Kasumi-1 (cell line): ENCODE measurements around the gene HSP90AB1.
A peak's percentile ranks its signal among the peaks of the same experiment; 100 is the strongest.

Experiments used
- DNase-seq, 2 experiments: peaks; one replicate each; lab custom pipeline; 2025; lab: John Stamatoyannopoulos, UW

Gene HSP90AB1

DNA sequence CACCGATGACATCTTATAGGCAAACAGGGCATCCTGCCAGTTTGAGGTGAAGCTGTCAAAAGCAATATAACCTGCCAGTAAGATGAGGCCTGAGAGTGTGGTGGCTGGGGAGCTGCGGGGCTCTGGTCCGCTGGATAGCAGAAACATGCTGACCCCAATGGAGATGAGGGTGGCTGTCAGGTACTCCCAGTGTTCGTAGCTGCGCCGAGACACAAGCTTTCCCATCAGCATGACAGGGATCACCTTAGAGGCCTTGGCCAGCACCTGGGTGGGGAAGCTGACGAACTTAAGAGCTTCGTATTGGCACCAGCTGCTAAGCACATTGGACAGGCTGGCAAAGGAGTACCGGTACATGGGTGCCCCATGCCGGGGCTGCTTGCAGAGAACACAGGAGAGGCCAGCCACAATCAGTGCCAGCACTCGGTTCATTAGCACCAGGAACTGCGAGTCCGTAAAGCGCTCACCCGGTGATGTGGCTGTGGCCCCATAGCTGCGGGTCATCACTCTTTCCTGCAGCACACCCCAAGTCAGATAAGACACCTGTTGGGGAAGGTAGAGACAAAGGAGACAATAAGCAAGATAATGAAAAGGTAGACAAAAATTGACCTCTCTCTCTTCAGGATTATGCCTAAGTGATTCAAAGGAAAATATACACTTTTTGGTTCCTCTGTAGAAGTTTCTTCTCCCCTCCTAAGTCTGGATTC is 8.4 kb downstream of the HSP90AB1 start:
- DNase-seq = peak in 1 of 2 experiments; percentile 39

DNA sequence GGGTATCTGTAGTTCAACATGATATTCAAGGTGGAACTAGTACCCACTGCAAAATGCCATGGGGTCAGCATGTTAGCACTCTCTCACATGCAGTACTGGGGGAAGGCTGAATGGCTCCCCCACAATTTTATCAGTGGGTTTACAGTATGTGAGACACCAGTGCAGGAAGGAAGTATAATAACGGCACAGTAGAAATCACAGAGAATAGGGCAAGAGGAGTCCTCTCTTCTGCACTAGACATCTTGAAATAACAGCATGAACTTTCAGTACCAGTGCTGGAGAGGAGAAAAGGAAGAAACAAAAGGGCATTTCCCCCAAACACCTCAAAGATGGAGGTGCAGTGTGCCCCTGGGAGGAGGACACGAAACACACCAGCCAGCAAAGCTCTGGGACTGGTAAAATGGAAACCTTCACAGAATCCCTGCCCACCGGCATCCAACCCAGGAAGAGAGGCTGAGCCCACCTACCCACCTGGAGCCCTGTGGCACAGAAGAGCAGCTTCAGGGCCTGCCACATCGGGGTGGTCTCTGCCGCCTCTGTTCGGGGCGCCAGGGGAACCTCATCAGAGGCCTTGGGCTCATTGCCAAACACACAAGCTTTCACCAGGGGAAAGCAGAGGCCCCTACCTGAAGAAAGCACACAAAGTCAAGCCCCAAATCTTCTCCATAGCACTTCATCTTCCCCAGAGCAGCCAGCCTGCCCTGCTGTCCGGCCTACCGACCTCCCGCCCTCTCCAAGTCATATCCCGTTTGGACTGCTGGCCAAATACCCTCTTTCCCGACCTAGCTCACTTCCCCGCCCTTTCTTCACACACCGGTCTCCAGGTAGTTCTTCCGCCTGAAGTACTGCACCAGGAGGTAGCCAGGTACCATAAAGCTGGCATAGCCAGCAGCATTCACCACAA is 9.2 kb downstream of the HSP90AB1 start:
- peak; percentile 29 to 50 for DNase-seq

DNA sequence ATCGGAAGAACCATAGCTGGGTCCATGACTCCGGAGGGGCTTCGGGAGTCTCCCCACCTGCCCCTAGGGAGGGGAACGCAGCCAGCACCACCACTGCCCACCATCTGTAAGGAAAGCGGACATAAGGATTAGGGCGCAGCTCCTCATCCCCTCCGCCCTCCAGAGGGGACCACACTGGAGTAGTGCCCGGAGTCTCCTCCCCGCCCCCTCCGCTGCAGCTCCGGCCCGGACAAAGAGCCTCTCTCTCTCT is 9.8 kb downstream of the HSP90AB1 start:
- no peak for DNase-seq

- peak; percentile 60 to 68 for DNase-seq
These were observed 10.3 kb downstream of the HSP90AB1 start, which contains the start of gene SLC35B2 for GRCh38 chr6:44257025-44257752. Gene SLC35B2 (minus strand): TSS chr6:44257528. CDS start chr6:44257410, 118 bp downstream.

GRCh38 chr6:44257753-44258324 is 10.9 kb downstream of the HSP90AB1 start:
- peak; percentile 42 to 51 for DNase-seq

- DNase-seq = no peak
These were observed 11.5 kb downstream of the HSP90AB1 start for GRCh38 chr6:44258325-44258863.

GRCh38 chr6:44258921-44259320 is 12.0 kb downstream of the HSP90AB1 start:
- no peak for DNase-seq

GRCh38 chr6:44260011-44260410 is 13.1 kb downstream of the HSP90AB1 start:
- DNase-seq = no peak

GRCh38 chr6:44260451-44261297 is 13.8 kb downstream of the HSP90AB1 start:
- no peak for DNase-seq

- DNase-seq = no peak
These were observed 14.7 kb downstream of the HSP90AB1 start for GRCh38 chr6:44261581-44261980.

DNA sequence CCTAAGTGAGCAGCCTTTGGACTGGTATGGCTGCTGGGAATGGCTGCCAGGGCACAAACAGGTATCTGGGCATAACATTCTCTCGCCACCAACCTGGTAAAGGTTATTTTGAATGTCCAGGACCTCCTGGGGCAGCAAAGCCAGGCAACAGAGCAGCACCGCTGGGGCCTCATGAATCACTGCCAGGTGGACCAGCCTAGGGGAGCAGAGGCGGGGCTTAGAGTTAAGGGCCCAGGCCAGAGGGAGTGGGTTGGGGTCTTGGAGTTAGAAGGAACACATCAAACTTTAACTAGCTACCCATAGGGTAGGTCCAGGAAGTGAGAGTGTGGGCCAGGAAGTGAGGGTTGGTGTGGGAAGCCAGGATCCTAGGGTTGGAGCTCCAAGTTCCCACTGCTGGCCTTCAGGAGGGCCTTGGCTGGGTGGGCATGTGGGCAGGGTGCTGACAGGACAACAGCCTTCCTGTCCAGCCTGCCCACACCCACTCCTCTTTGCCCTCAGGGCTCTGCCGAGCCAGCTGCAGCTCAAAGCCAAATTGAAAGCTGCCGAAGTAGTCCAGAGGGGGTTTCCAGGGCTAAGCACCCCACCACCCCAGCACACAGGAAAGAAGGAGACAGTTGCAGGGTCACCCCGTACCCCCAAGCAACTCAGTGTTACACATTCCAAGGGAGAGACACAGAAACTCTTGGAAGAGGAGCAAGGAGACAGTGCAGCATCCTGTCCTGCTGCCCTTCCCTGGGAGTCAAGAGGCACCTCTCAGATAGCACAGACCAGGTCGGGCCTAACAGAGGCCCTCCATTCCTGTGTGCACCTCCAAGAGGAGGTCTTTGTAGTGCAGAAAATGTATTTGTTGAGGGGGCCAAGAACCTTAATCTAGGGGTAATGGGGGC is 15.8 kb downstream of the HSP90AB1 start:
- no peak for DNase-seq

GRCh38 chr6:44263354-44264100 is 16.6 kb downstream of the HSP90AB1 start:
- DNase-seq = peak; percentile 47 to 62

DNA sequence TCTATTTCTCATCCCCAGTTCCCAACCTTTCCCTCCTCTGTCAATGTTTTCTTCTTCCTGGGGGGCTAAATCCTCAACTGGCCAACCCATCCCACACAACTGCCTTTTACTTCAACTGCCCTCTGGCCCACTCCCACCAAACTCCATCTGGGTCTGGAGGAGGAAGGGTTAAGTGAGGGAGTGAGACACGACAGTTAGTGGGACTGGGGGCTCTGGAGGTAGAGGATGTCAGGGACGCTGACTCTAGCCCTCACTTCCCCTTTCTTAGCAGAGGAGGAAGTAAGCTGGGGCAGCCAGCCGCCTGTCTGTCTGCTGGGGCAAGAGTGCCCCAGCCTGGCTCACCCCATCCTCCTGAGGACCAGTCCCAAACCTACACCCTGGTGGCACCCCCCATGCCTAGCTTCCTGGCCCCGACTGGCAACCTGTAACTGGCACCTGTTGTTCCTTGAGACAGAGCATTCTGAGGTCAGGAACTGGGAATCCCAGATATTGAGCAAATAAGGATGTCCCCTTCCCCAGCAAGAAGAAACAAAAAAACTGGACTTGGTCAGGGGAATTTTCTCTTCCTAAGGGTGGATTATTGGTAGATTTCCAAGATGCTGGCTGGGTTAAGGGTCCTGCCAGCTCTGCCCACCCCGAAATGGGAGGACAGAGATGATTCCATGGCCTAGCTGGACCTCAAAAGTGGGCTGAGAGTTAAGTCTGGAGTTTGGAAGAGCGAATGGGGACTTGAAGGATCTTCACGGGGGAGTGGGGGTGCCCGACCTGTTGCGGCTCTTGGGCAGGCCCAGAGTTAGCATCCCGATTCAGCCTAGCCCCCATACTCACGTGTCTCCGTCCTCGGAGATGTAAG is 17.5 kb downstream of the HSP90AB1 start:
- DNase-seq = peak; percentile 91 to 92

DNA sequence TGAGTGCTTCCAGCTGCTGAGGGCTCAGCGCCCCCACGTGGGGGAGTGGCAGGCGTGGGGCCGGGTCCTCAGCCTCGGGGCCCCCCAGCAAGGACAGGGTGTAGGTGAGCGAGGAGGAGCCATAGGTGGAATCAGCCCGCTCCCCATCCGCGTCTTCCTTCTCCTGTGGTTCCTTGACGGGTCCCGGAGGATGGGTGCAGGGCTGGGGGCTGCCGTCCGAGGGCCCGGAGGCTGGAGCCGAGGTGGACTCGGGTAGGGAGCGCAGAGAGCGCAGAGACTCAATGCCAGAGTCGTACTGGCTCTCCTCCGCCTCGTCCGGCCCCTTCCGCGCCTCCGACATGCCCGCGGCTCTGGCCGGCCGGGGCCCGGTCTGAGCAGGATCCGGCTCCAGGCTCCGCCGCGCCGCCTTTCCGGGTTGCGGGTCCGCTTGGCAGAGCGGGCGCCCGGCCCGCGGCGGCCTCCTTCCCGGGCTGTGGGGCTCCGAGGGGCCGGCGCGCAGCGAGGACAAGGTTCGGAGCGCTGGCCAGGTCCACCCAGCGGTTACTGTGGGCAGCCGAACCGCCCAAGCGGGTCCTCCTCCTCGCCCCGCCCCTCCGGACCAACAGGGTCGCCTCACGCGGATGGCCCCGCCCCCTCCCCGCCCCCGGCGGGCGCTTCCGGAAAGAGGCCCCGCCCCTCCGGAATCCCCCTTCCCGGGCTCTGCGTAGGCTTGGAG is 18.3 kb downstream of the HSP90AB1 start, which contains the start of gene NFKBIE:
Gene NFKBIE (minus strand): TSS at position 545 of the 715 bp plus-strand sequence. CDS start 205 bp downstream, at position 340.
- peak in 1 of 2 experiments; percentile 66 for DNase-seq

- peak in 1 of 2 experiments; percentile 71 for DNase-seq
These were observed 18.9 kb downstream of the HSP90AB1 start for GRCh38 chr6:44265722-44266233.

DNA sequence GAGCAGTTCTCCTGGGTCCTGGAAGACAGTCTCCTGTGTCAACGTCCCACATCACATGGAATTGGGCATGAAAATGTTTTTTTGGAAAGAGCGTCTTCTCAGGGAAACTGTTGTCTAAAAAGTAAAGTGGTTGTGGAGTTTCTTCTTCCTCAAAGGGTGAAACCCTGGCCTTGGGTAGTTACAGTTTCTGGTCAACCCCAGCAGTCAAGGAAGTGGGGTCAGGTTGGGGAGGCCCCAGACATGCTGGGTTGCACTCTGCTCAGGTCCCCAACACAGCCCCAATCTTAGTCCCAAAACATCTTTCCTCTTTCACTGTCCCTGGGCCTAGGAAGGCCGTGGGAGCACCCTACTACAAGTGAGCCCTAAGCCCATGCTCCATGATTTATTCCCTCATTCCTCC is 19.4 kb downstream of the HSP90AB1 start:
- DNase-seq = no peak

DNA sequence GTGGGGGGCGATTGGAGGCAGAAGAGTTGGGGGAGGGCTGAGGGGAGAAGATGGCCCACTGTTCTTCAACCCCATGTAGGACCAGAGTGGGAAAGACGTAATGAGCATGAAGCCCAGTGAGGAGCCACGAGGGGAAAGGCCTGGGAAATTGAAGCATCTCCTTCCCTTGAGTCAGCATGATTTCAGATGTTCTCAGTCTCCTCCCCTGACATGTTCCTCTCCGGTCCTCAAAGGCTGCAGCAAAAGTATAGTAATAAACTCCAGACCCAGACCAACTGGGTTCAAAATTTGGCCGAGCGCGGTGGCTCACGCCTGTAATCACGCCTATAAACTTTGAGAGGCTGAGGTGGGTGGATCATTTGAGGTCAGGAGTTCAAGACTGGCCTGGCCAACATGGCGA is 20.4 kb downstream of the HSP90AB1 start:
- no peak for DNase-seq
